Trophoblast cell (in vitro differentiated cells and primary cell): ENCODE measurements around the gene PCSK5.

ENCODE experiments used
- DNase-seq, 2 donors: peaks; one replicate each; pipeline ENCODE4 v3.0.0-alpha.2; 2016
- H2AFZ ChIP-seq: 2 replicates; pipeline ENCODE4 v1.6.1; 2013; ENCODE audit warnings: low read length, moderate library complexity, mild to moderate bottlenecking; ENCODE audit not compliant: insufficient read depth, poor library complexity
- H2AK5ac ChIP-seq: 2 replicates; pipeline ENCODE4 v1.6.1; 2013; ENCODE audit warnings: mild to moderate bottlenecking, low read length
- H2BK120ac ChIP-seq: 2 replicates; pipeline ENCODE4 v1.6.1; 2013; ENCODE audit warnings: low read length, mild to moderate bottlenecking, moderate library complexity; ENCODE audit not compliant: insufficient read depth, poor library complexity
- H2BK12ac ChIP-seq: 2 replicates; pipeline ENCODE4 v1.6.1; 2013; ENCODE audit warnings: mild to moderate bottlenecking, low read length, moderate library complexity
- H2BK5ac ChIP-seq: 2 replicates; pipeline ENCODE4 v1.6.1; 2013; ENCODE audit warnings: low read length, low read depth, moderate library complexity, mild to moderate bottlenecking; ENCODE audit not compliant: poor library complexity
- H3K14ac ChIP-seq: 2 replicates; pipeline ENCODE4 v1.6.1; 2013; ENCODE audit warnings: mild to moderate bottlenecking, low read length
- H3K18ac ChIP-seq: 2 replicates; pipeline ENCODE4 v1.6.1; 2013; ENCODE audit warnings: mild to moderate bottlenecking, low read length
- H3K23ac ChIP-seq: 2 replicates; pipeline ENCODE4 v1.6.1; 2013; ENCODE audit warnings: low read length
- H3K27ac ChIP-seq: 2 replicates; pipeline ENCODE4 v1.5.1; 2013; ENCODE audit warnings: low read depth, mild to moderate bottlenecking, inconsistent platforms, low read length, moderate library complexity
- H3K27me3 ChIP-seq: 2 replicates; pipeline ENCODE4 v1.6.1; 2013; ENCODE audit warnings: inconsistent platforms, mild to moderate bottlenecking, low read length, moderate library complexity; ENCODE audit not compliant: insufficient read depth
- H3K36me3 ChIP-seq, 2 experiments: 1 replicate in 1 of 2; 2 replicates in 1 of 2; pipeline ENCODE4 v1.6.1; 2013; ENCODE audit warnings: low read length in 2 of 2, mild to moderate bottlenecking in 2 of 2, moderate library complexity in 1 of 2; ENCODE audit not compliant: insufficient read depth in 2 of 2, control insufficient read depth in 1 of 2
- H3K4ac ChIP-seq: 2 replicates; pipeline ENCODE4 v1.6.1; 2013; ENCODE audit warnings: low read depth, mild to moderate bottlenecking, low read length, moderate library complexity
- H3K4me1 ChIP-seq, 2 experiments: 1 replicate in 1 of 2; 2 replicates in 1 of 2; pipeline ENCODE4 v1.6.1; 2013; ENCODE audit warnings: low read length in 2 of 2, mild to moderate bottlenecking in 2 of 2, moderate library complexity in 1 of 2; ENCODE audit not compliant: insufficient read depth in 2 of 2, control insufficient read depth in 1 of 2
- H3K4me2 ChIP-seq: 2 replicates; pipeline ENCODE4 v1.6.1; 2013; ENCODE audit warnings: inconsistent platforms, mild to moderate bottlenecking, low read length, moderate library complexity
- H3K4me3 ChIP-seq: 2 replicates; pipeline ENCODE4 v1.5.1; 2013; ENCODE audit warnings: mild to moderate bottlenecking, low read depth, low read length, inconsistent platforms
- H3K79me1 ChIP-seq: one replicate; pipeline ENCODE4 v1.6.1; 2013; ENCODE audit warnings: low read length
- H3K79me2 ChIP-seq: 2 replicates; pipeline ENCODE4 v1.6.1; 2013; ENCODE audit warnings: low read length, mild to moderate bottlenecking; ENCODE audit not compliant: control insufficient read depth, insufficient read depth, poor library complexity
- H3K9ac ChIP-seq: 2 replicates; pipeline ENCODE4 v1.6.1; 2013; ENCODE audit warnings: mild to moderate bottlenecking, low read length
- H3K9me3 ChIP-seq: 2 replicates; pipeline ENCODE4 v1.6.1; 2013; ENCODE audit warnings: low read depth, mild to moderate bottlenecking, control low read depth, inconsistent platforms, low read length; ENCODE audit not compliant: insufficient read depth
- H4K12ac ChIP-seq: 2 replicates; pipeline ENCODE4 v1.6.1; 2013; ENCODE audit warnings: low read depth, mild to moderate bottlenecking, low read length, moderate library complexity
- H4K8ac ChIP-seq: 2 replicates; pipeline ENCODE4 v1.6.1; 2013; ENCODE audit warnings: low read depth, mild to moderate bottlenecking, low read length, moderate library complexity
- H4K91ac ChIP-seq: one replicate; pipeline ENCODE4 v1.6.1; 2013; ENCODE audit warnings: low read depth, mild to moderate bottlenecking, low read length, moderate library complexity
- WGBS: extraction: QIAGEN DNeasy Blood & Tissue Kit; methylation state at CpG from one replicate; pipeline ENCODE4 v1.1.7; 2013; ENCODE audit warnings: missing lambda C conversion rate; ENCODE audit not compliant: insufficient read length, insufficient coverage; ENCODE audit errors: extremely low coverage; 5-methylcytosine and 5-hydroxymethylcytosine counted together

Gene PCSK5

GRCh38 chr9:75993434-75993833, 103.0 kb downstream of the PCSK5 start:
- H3K18ac ChIP-seq: no peak overlapping the region
- H2BK5ac ChIP-seq: no peak overlapping the region
- no peak overlapping the region for H2BK12ac ChIP-seq
- no peak overlapping the region for H3K23ac ChIP-seq
- WGBS: no CpG with 5 or more reads among the region's 3 CpGs
- peaks cover 0 to under 1% of the 10 kb centered on the region in 2 experiments for H3K36me3 ChIP-seq
- H3K4me1 ChIP-seq: no peaks in the 10 kb centered on the region
- no peak overlapping the region for H4K12ac ChIP-seq
- H2AFZ ChIP-seq: no peak overlapping the region
- H3K9me3 ChIP-seq: no peaks in the 10 kb centered on the region
- no peak overlapping the region for H4K8ac ChIP-seq
- H3K79me1 ChIP-seq: no peaks in the 10 kb centered on the region
- H2BK120ac ChIP-seq: no peak overlapping the region
- H3K4me2 ChIP-seq: no peak overlapping the region
- no peak overlapping the region for H2AK5ac ChIP-seq
- no peak overlapping the region for H3K4ac ChIP-seq
- no peak overlapping the region for H3K4me3 ChIP-seq
- DNase-seq: no peak
- H3K9ac ChIP-seq: no peak overlapping the region
- no peaks in the 10 kb centered on the region for H3K27me3 ChIP-seq
- no peak overlapping the region for H3K27ac ChIP-seq
- no peaks in the 10 kb centered on the region for H3K79me2 ChIP-seq
- H4K91ac ChIP-seq: no peak overlapping the region
- no peak overlapping the region for H3K14ac ChIP-seq

GRCh38 chr9:75995066-75995465, 104.6 kb downstream of the PCSK5 start:
- Histone ChIP-seq H3K23ac (no peak overlapping the region), H4K91ac (no peak overlapping the region), H3K27me3 (no peaks in the 10 kb centered on the region), H3K4me3 (no peak overlapping the region), H2AFZ (no peak overlapping the region), H4K8ac (no peak overlapping the region), H3K9ac (no peak overlapping the region), H3K4ac (no peak overlapping the region), H3K4me2 (no peak overlapping the region), H3K18ac (no peak overlapping the region), H3K36me3 (no peaks in the 10 kb centered on the region), H2AK5ac (no peak overlapping the region), H3K4me1 (no peaks in the 10 kb centered on the region), H3K14ac (no peak overlapping the region), H2BK120ac (no peak overlapping the region), H2BK12ac (no peak overlapping the region), H3K9me3 (no peaks in the 10 kb centered on the region), H3K79me1 (no peaks in the 10 kb centered on the region), H2BK5ac (no peak overlapping the region), H3K27ac (no peak overlapping the region), H4K12ac (no peak overlapping the region), H3K79me2 (no peaks in the 10 kb centered on the region)
- no peak for DNase-seq

- Histone ChIP-seq H3K9me3 (no peaks in the 10 kb centered on the region), H3K27ac (no peak overlapping the region), H2AFZ (no peak overlapping the region), H3K4me3 (no peak overlapping the region), H3K79me1 (no peaks in the 10 kb centered on the region), H3K23ac (no peak overlapping the region), H3K4ac (no peak overlapping the region), H2AK5ac (no peak overlapping the region), H3K4me1 (no peaks in the 10 kb centered on the region), H3K36me3 (no peaks in the 10 kb centered on the region), H3K27me3 (no peaks in the 10 kb centered on the region), H2BK5ac (no peak overlapping the region), H3K4me2 (no peak overlapping the region), H4K8ac (no peak overlapping the region), H2BK120ac (no peak overlapping the region), H3K18ac (no peak overlapping the region), H3K79me2 (no peaks in the 10 kb centered on the region), H4K91ac (no peak overlapping the region), H4K12ac (no peak overlapping the region), H3K9ac (no peak overlapping the region), H2BK12ac (no peak overlapping the region), H3K14ac (no peak overlapping the region)
- DNase-seq: peak; percentile 37 to 59
These were observed 106.3 kb downstream of the PCSK5 start for GRCh38 chr9:75996726-75997125.

- WGBS: no CpG with 5 or more reads among the region's 1 CpG
- Histone ChIP-seq H3K4me3 (no peak overlapping the region), H3K36me3 (no peaks in the 10 kb centered on the region), H3K18ac (no peak overlapping the region), H3K9me3 (no peaks in the 10 kb centered on the region), H3K9ac (no peak overlapping the region), H2AFZ (no peak overlapping the region), H2BK5ac (peak overlapping the region; percentile 31), H3K4ac (no peak overlapping the region), H2BK120ac (no peak overlapping the region), H2AK5ac (no peak overlapping the region), H4K8ac (no peak overlapping the region), H3K79me1 (no peaks in the 10 kb centered on the region), H4K12ac (no peak overlapping the region), H3K79me2 (no peaks in the 10 kb centered on the region), H3K4me2 (no peak overlapping the region), H3K27ac (no peak overlapping the region), H2BK12ac (no peak overlapping the region), H3K23ac (no peak overlapping the region), H3K27me3 (no peaks in the 10 kb centered on the region), H3K14ac (no peak overlapping the region), H4K91ac (no peak overlapping the region), H3K4me1 (no peaks in the 10 kb centered on the region)
- DNase-seq: peak in 1 of 2 donors; percentile 14
These were observed 106.7 kb downstream of the PCSK5 start for GRCh38 chr9:75997206-75997605.
